Astrocyte (in vitro differentiated cells and primary cell): Measurements from ENCODE around the gene STUM. TPM values are rescaled to one million over a fixed set of nuclear protein-coding genes. Genes with fewer than 3 reads are reported as not detected.

Source experiments
- DNase-seq: peaks from one replicate; pipeline ENCODE4 v3.0.0-alpha.2; 2010; ENCODE audit warnings: low read depth
- FAIRE-seq: peaks from 2 replicates; lab custom pipeline; 2011; peaks lifted over from hg19 to GRCh38; lab: Jason Lieb, UNC
- H2AFZ ChIP-seq: 2 replicates; pipeline ENCODE4 v1.6.0; 2012; ENCODE audit warnings: low read depth, low read length, inconsistent platforms
- H3K27ac ChIP-seq: 2 replicates; pipeline ENCODE4 v1.5.1; 2011; ENCODE audit warnings: low read depth, low read length, inconsistent platforms
- H3K27me3 ChIP-seq: 2 replicates; pipeline ENCODE4 v1.6.0; 2011; ENCODE audit warnings: low read length, inconsistent platforms; ENCODE audit not compliant: insufficient read depth
- H3K36me3 ChIP-seq: 2 replicates; pipeline ENCODE4 v1.5.1; 2011; ENCODE audit warnings: low read length, inconsistent platforms; ENCODE audit not compliant: insufficient read depth
- H3K4me1 ChIP-seq: 2 replicates; pipeline ENCODE4 v1.5.1; 2011; ENCODE audit warnings: low read length, inconsistent platforms; ENCODE audit not compliant: insufficient read depth
- H3K4me2 ChIP-seq: 2 replicates; pipeline ENCODE4 v1.6.0; 2012; ENCODE audit warnings: low read length, inconsistent platforms
- H3K4me3 ChIP-seq: 2 replicates; pipeline ENCODE4 v1.5.1; 2011; ENCODE audit warnings: low read depth, mild to moderate bottlenecking, low read length, inconsistent platforms; ENCODE audit not compliant: insufficient read depth
- H3K79me2 ChIP-seq: 2 replicates; pipeline ENCODE4 v1.6.0; 2012; ENCODE audit warnings: mild to moderate bottlenecking, low read length, inconsistent platforms; ENCODE audit not compliant: insufficient read depth
- H3K9ac ChIP-seq: 2 replicates; pipeline ENCODE4 v1.6.0; 2012; ENCODE audit warnings: mild to moderate bottlenecking, low read length, inconsistent platforms
- H3K9me3 ChIP-seq: 2 replicates; pipeline ENCODE4 v1.5.1; 2012; ENCODE audit warnings: low read depth, mild to moderate bottlenecking, low read length, inconsistent platforms; ENCODE audit not compliant: insufficient read depth
- H4K20me1 ChIP-seq: 2 replicates; pipeline ENCODE4 v1.6.0; 2012; ENCODE audit warnings: low read length, inconsistent platforms; ENCODE audit not compliant: insufficient read depth
- H3K27ac Mint-ChIP-seq: one replicate; pipeline ENCODE4 v1.8.0; 2021; ENCODE audit warnings: mild to moderate bottlenecking, mixed read lengths; ENCODE audit not compliant: unreplicated experiment
- H3K27me3 Mint-ChIP-seq: one replicate; pipeline ENCODE4 v1.8.0; 2021; ENCODE audit warnings: low read depth, mixed read lengths; ENCODE audit not compliant: unreplicated experiment
- H3K36me3 Mint-ChIP-seq: one replicate; pipeline ENCODE4 v1.8.0; 2021; ENCODE audit warnings: low read depth, mixed read lengths; ENCODE audit not compliant: unreplicated experiment
- H3K4me1 Mint-ChIP-seq: one replicate; pipeline ENCODE4 v1.8.0; 2021; ENCODE audit warnings: low read depth, mixed read lengths; ENCODE audit not compliant: unreplicated experiment
- H3K4me3 Mint-ChIP-seq: one replicate; pipeline ENCODE4 v1.8.0; 2021; ENCODE audit warnings: mild to moderate bottlenecking, moderate library complexity, mixed read lengths; ENCODE audit not compliant: unreplicated experiment
- H3K9me3 Mint-ChIP-seq: one replicate; pipeline ENCODE4 v1.8.0; 2021; ENCODE audit warnings: mild to moderate bottlenecking, mixed read lengths; ENCODE audit not compliant: unreplicated experiment
- CTCF ChIP-seq: IDR thresholded peaks from 2 replicates; pipeline ENCODE4 v1.5.1; 2011; ENCODE audit warnings: low read depth, mild to moderate bottlenecking, inconsistent platforms, low read length, moderate library complexity; ENCODE audit not compliant: insufficient read depth
- EZH2 ChIP-seq: IDR thresholded peaks from 2 replicates; pipeline ENCODE4 v1.6.1; 2012; ENCODE audit warnings: mild to moderate bottlenecking, low read length, inconsistent platforms; ENCODE audit not compliant: insufficient read depth
- total RNA-seq: library from RNA; stranded (reverse); gene quantifications from 2 replicates; pipeline ENCODE4 v1.2.1, GENCODE V29; 2021

STUM gene
- total RNA-seq, 1 donor from 2014 or later = not detected

GRCh38 chr1:226578946-226579578, 30.5 kb downstream of the STUM start:
- H3K4me1 ChIP-seq = no peaks in the 10 kb centered on the region
- H4K20me1 ChIP-seq = no peaks in the 10 kb centered on the region
- no peaks in the 10 kb centered on the region for H3K36me3 ChIP-seq
- no peaks in the 10 kb centered on the region for H3K9me3 ChIP-seq
- DNase-seq = no peak
- Mint-ChIP-seq H3K36me3 (peaks cover 4% of the 10 kb centered on the region), H3K4me1 (peaks cover 6% of the 10 kb centered on the region), H3K9me3 (no peaks in the 10 kb centered on the region), H3K27ac (no peak overlapping the region), H3K27me3 (peaks cover 47% of the 10 kb centered on the region), H3K4me3 (no peak overlapping the region)
- no peak overlapping the region for H3K9ac ChIP-seq
- no peaks in the 10 kb centered on the region for H3K79me2 ChIP-seq
- peaks cover 5% of the 10 kb centered on the region for H3K27me3 ChIP-seq
- TF ChIP-seq CTCF (no peak), EZH2 (no peak)
- no peak overlapping the region for H3K4me2 ChIP-seq
- H2AFZ ChIP-seq = no peak overlapping the region
- no peak overlapping the region for H3K4me3 ChIP-seq
- FAIRE-seq = no peak
- no peak overlapping the region for H3K27ac ChIP-seq

- no peaks in the 10 kb centered on the region for H3K9me3 ChIP-seq
- FAIRE-seq (no peak), DNase-seq (no peak)
- no peak overlapping the region for H3K27ac Mint-ChIP-seq
- H3K9ac ChIP-seq = no peak overlapping the region
- peaks cover 4% of the 10 kb centered on the region for H3K36me3 Mint-ChIP-seq
- H3K4me3 ChIP-seq = no peak overlapping the region
- peaks cover 5% of the 10 kb centered on the region for H3K27me3 ChIP-seq
- TF ChIP-seq EZH2 (no peak), CTCF (no peak)
- H3K4me1 ChIP-seq = no peaks in the 10 kb centered on the region
- no peak overlapping the region for H3K27ac ChIP-seq
- H3K4me1 Mint-ChIP-seq = peaks cover 6% of the 10 kb centered on the region
- no peaks in the 10 kb centered on the region for H3K36me3 ChIP-seq
- no peak overlapping the region for H3K4me3 Mint-ChIP-seq
- no peak overlapping the region for H3K4me2 ChIP-seq
- peaks cover 46% of the 10 kb centered on the region for H3K27me3 Mint-ChIP-seq
- no peaks in the 10 kb centered on the region for H4K20me1 ChIP-seq
- no peaks in the 10 kb centered on the region for H3K79me2 ChIP-seq
- H3K9me3 Mint-ChIP-seq = no peaks in the 10 kb centered on the region
- H2AFZ ChIP-seq = no peak overlapping the region
Observed at GRCh38 chr1:226579781-226580323, 31.3 kb downstream of the STUM start.
